HG03457 (cell line): ENCODE results near the gene SLC46A2.

ENCODE experiments used
- ATAC-seq: cut with Tn5 transposase; IDR thresholded peaks from one replicate; pipeline ENCODE4 v1.9.1; 2021; ENCODE audit warnings: moderate number of reproducible peaks; ENCODE audit not compliant: unreplicated experiment

Gene SLC46A2

DNA sequence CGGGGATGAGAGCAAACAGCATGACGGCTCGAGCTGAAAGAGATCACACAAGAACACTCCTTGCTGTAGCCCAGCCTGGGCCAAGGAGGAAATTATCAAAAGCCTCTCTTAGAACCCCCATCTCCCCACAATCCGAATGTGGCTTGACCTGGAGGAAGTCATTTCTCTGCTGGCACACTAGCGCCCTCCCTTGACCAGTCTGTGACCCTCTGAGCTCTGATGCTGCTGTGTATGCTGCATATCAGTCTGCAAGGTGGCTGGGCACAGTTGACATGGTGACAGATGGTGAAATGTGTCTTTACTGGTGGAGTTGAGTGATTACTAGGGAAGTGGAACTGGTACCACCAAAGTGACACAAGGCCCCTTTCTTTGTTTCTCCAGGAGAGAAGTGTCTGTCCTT is 3.3 kb downstream of the SLC46A2 start:
- ATAC-seq: no peak

DNA sequence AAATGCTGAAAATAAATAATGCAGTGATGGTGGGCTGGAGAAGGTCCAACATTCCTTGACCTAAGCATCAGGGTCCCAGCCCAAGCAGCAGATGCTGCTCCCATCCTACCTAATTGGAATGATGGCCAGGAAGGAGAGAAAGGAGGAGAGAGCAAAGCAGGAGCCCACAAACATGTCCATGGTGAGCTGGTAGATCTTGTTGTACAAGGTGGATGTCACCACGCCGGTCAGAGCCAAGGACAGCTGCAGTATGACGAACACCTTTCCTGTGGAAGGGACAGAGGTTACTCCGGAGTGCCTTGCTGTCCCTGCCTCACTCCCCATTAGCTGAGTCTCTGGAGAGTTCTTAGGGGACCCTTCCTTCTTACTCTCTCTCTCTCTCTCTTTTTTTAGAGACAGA is 4.3 kb downstream of the SLC46A2 start:
- no peak for ATAC-seq

DNA sequence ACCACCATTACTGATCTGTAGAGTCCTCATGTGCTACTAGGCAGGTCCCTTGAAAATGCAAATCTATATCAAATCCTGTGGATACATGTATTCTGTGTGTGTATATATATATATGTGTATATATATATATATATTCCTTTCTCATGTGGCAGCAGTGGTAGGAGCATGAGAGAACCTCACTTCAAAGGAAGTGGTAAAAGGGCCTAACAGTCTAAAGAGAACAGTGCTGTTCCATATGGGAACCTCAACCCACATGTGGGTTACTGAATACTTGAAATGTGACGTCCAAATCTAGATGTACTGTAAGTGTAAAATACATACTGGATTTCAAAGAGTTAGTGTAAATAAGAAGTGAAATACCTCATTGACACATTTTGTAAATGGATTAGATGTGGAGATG is 5.4 kb downstream of the SLC46A2 start:
- ATAC-seq: no peak

DNA sequence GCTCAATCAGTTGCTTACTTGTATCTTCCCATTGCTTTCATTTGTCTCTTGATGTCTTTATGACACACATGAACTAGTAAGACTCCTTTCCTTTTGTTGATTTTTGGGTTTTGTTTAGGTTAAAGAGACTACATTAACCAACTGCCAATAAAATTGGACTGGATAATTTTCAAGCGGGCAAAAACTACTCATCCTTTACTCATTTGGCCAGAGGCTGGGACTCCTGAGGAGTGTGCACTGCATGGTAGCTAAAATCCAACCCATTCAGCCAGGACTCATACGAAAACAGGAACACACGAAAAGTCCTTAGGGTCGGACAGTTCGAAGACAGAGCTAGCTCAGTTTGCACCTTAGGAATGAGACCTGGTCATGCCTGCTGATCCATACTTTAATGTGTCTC is 6.0 kb downstream of the SLC46A2 start:
- ATAC-seq: no peak

DNA sequence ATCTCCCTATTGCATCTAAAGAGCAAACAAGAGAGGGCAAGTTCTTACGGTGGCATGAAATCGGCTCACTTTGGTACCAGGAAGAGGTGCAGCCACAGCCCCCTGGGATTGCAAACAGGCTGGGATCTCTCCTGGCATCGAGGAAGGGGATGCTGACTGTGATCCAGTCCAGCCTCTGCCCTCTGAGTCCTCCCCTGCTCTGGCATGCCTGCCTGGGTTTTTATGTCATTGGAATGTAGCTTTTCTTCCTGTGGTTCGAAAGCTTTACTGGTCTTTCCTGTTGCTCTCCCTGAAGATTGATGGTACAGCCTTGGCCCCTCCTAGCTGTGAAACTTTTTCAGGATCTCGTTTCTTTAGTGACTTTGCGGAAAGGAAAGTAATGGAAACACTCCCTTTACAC is 6.6 kb downstream of the SLC46A2 start:
- no peak for ATAC-seq

- ATAC-seq: no peak
These were observed 9.3 kb downstream of the SLC46A2 start for GRCh38 chr9:112881331-112881730.

- no peak for ATAC-seq
These were observed 10.0 kb downstream of the SLC46A2 start for GRCh38 chr9:112880650-112881049.

GRCh38 chr9:112878752-112879151 is 11.9 kb downstream of the SLC46A2 start:
- no peak for ATAC-seq

- no peak for ATAC-seq
These were observed 16.8 kb downstream of the SLC46A2 start for GRCh38 chr9:112873773-112874405.

DNA sequence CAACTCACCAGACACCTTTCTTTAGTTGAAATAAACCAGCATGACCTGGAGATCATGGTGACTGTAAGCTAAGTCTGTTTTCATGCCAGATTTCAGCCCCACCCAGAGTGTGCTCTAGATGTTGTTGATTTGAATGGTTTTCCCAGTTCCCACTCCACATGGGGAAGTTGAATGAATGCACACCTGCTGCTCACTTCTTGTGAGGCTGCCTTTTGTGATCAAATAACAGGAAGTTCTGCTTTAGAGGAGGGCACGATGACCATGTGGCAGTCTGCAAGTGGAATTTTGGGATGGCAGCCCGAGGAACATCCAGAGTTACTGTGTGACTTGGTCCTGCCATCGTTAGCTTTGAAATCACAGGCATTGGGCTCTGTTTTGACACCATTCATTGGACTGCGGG is 18.7 kb downstream of the SLC46A2 start:
- ATAC-seq: no peak

GRCh38 chr9:112870556-112870955 is 20.1 kb downstream of the SLC46A2 start:
- ATAC-seq: no peak

DNA sequence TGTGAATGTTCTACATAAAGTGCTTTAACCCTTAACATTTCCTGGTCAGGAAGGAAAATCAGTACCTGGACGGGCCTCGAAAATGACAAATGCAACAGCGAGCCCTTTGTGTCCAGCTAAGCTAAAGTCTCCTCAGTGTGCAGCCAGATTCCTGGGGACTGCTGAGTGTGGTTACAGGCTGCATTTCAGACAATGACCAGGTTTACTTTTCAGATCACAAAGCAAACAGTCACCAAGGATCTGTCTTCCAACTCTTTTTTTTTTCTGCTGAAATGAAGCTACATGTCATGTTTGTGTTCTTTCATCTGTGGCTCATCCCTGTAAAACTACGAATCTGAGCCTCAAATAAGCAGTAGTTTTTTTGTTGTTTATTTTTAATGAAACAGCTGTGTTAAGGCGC is 20.8 kb downstream of the SLC46A2 start:
- no peak for ATAC-seq

GRCh38 chr9:112869041-112869529 is 21.6 kb downstream of the SLC46A2 start:
- no peak for ATAC-seq

- ATAC-seq: no peak
These were observed 22.2 kb downstream of the SLC46A2 start for GRCh38 chr9:112868461-112868860.

- no peak for ATAC-seq
These were observed 23.2 kb downstream of the SLC46A2 start for GRCh38 chr9:112867275-112867991.

GRCh38 chr9:112866662-112867274 is 23.9 kb downstream of the SLC46A2 start:
- no peak for ATAC-seq

DNA sequence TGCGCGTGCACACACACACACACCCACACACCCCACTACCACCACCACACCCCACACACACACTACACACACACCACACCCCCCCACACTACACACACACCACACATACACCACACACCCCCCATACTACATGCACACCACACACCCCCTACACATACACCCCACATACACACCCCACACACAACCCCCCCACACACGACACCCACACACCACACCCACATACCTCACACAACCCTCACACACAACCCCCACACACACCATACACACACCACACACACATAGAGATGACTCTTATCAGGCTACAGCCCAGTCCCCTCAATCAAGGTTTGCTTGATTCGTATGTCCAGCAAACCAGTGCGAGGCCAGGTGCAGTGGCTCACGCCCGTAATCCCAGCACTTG is 25.7 kb downstream of the SLC46A2 start:
- no peak for ATAC-seq

GRCh38 chr9:112864403-112864802 is 26.3 kb downstream of the SLC46A2 start:
- no peak for ATAC-seq

- no peak for ATAC-seq
These were observed 26.9 kb downstream of the SLC46A2 start for GRCh38 chr9:112863746-112864145.

GRCh38 chr9:112863214-112863613 is 27.5 kb downstream of the SLC46A2 start:
- no peak for ATAC-seq

- ATAC-seq: no peak
These were observed 28.8 kb downstream of the SLC46A2 start for GRCh38 chr9:112861638-112862555.
